Suppressor macrophage (primary cell): ENCODE data around the gene MYO3B.

Experiments
- DNase-seq, 4 experiments: peaks; one replicate each; pipeline ENCODE4 v3.0.0-alpha.2; 2020 to 2022

The MYO3B gene

GRCh38 chr2:170161516-170162270 lies 16.3 kb upstream of the MYO3B start:
- DNase-seq = no peak

GRCh38 chr2:170162271-170162632 lies 15.7 kb upstream of the MYO3B start:
- DNase-seq = no peak

GRCh38 chr2:170163411-170164065 lies 14.4 kb upstream of the MYO3B start:
- DNase-seq = peak in 3 of 4 experiments; percentile 19 to 32 (median 26)

- DNase-seq = no peak
Measured at GRCh38 chr2:170165129-170165528, 12.8 kb upstream of the MYO3B start.

GRCh38 chr2:170166735-170167134 lies 11.2 kb upstream of the MYO3B start:
- no peak for DNase-seq

- DNase-seq = no peak
Measured at GRCh38 chr2:170170281-170171040, 7.5 kb upstream of the MYO3B start.

GRCh38 chr2:170176212-170176611 lies 1.7 kb upstream of the MYO3B start:
- no peak for DNase-seq

GRCh38 chr2:170180031-170180566 lies 2.2 kb downstream of the MYO3B start:
- no peak for DNase-seq

GRCh38 chr2:170181602-170182001 lies 3.7 kb downstream of the MYO3B start:
- DNase-seq = no peak

- no peak for DNase-seq
Measured at GRCh38 chr2:170185319-170185718, 7.4 kb downstream of the MYO3B start.

GRCh38 chr2:170189757-170190156 lies 11.8 kb downstream of the MYO3B start:
- DNase-seq = no peak

- DNase-seq = no peak
Measured at GRCh38 chr2:170190172-170190571, 12.2 kb downstream of the MYO3B start.

- no peak for DNase-seq
Measured at GRCh38 chr2:170191166-170191866, 13.4 kb downstream of the MYO3B start.

GRCh38 chr2:170196963-170197362 lies 19.0 kb downstream of the MYO3B start:
- no peak for DNase-seq

- no peak for DNase-seq
Measured at GRCh38 chr2:170201275-170201674, 23.3 kb downstream of the MYO3B start.

- DNase-seq = no peak
Measured at GRCh38 chr2:170201734-170202393, 23.9 kb downstream of the MYO3B start.

GRCh38 chr2:170202437-170202836 lies 24.5 kb downstream of the MYO3B start:
- no peak for DNase-seq

GRCh38 chr2:170204298-170204951 lies 26.5 kb downstream of the MYO3B start:
- peak; percentile 35 to 54 (median 48) for DNase-seq

GRCh38 chr2:170206246-170206645 lies 28.3 kb downstream of the MYO3B start:
- DNase-seq = peak in 3 of 4 experiments; percentile 8 to 25 (median 16)

GRCh38 chr2:170206805-170207407 lies 29.0 kb downstream of the MYO3B start:
- DNase-seq = no peak

- DNase-seq = no peak
Measured at GRCh38 chr2:170207901-170208300, 30.0 kb downstream of the MYO3B start.
